ENCODE data around the gene NTSR1. TPM values are rescaled to one million over a fixed set of nuclear protein-coding genes. Genes with fewer than 3 reads are reported as not detected.

NTSR1 gene
- polyA plus RNA-seq, 1 donor from 2014 or later, result 0.05 TPM

- Histone ChIP-seq H3K4me2 (ENCODE audit: low read length) (no peak overlapping the region), H3K27ac (ENCODE audit: low read length) (no peak overlapping the region), H3K4me3 (ENCODE audit: low read length) (no peak overlapping the region), H2AFZ (ENCODE audit: low read depth, low read length) (no peak overlapping the region), H3K27me3 (ENCODE audit: insufficient read depth, low read depth, low read length) (no peaks in the 10 kb centered on the region), H3K9me3 (ENCODE audit: low read length) (no peaks in the 10 kb centered on the region), H3F3A (ENCODE audit: insufficient read depth, low read length, poor library complexity, severe bottlenecking) (no peaks in the 10 kb centered on the region), H3K9ac (ENCODE audit: low read length) (no peak overlapping the region), H3K36me3 (ENCODE audit: insufficient read depth, low read length) (no peaks in the 10 kb centered on the region), H3K79me2 (replicated peaks; ENCODE audit: insufficient read depth, low read length) (no peaks in the 10 kb centered on the region), H3K9me2 (ENCODE audit: insufficient read depth, low read length) (no peaks in the 10 kb centered on the region), H4K20me1 (ENCODE audit: insufficient read depth) (no peaks in the 10 kb centered on the region)
- TF ChIP-seq TAF1 (IDR thresholded peaks at IDR 0.05; ENCODE audit: low read depth) (no peak), REST (IDR thresholded peaks at IDR 0.05; ENCODE audit: borderline replicate concordance) (no peak), POLR2AphosphoS5 (IDR thresholded peaks at IDR 0.05) (no peak), EP300 (conservative IDR thresholded peaks at IDR 0.05; ENCODE audit: poor library complexity, severe bottlenecking) (no peak), MXI1 (conservative IDR thresholded peaks at IDR 0.05; ENCODE audit: poor library complexity, severe bottlenecking) (no peak), SMC3 (conservative IDR thresholded peaks at IDR 0.05; ENCODE audit: poor library complexity) (no peak), CTCF (IDR thresholded peaks at IDR 0.05; ENCODE audit: poor library complexity, severe bottlenecking) (no peak), RAD21 (conservative IDR thresholded peaks at IDR 0.05) (no peak), EZH2 (IDR thresholded peaks at IDR 0.05; ENCODE audit: borderline replicate concordance, insufficient read depth, low read length, poor library complexity, severe bottlenecking) (no peak)
These were observed 11.6 kb upstream of the NTSR1 start for GRCh38 chr20:62696989-62697388.

DNA sequence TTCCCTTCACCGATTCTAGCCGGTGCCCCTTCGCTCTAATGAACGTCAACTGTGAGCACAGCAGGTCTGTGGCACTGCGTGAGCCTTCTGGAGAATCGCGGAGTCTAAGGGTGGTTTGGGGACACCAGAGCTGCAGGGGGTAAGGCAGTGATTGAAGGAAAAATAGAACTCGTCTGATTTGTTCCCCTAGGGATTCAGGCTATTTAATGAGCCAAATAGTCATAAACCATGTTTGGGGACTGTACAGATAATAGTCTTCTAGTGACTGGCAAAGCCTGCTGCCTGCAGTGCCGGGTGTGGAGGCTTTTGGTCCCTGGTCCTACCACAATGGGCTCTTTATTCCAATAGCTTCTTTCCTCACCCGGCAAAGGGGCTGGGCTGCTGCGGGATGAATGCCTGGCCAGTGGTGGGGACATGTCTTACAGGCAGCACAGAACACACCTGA lies 11.1 kb upstream of the NTSR1 start:
- TF ChIP-seq MXI1 (conservative IDR thresholded peaks at IDR 0.05; ENCODE audit: poor library complexity, severe bottlenecking) (no peak), REST (IDR thresholded peaks at IDR 0.05; ENCODE audit: borderline replicate concordance) (no peak), SMC3 (conservative IDR thresholded peaks at IDR 0.05; ENCODE audit: poor library complexity) (no peak), TAF1 (IDR thresholded peaks at IDR 0.05; ENCODE audit: low read depth) (no peak), POLR2AphosphoS5 (IDR thresholded peaks at IDR 0.05) (peak; percentile 13), EP300 (conservative IDR thresholded peaks at IDR 0.05; ENCODE audit: poor library complexity, severe bottlenecking) (no peak)
- H3K4me3 ChIP-seq (ENCODE audit: low read length), result no peak overlapping the region
- H3K27me3 ChIP-seq (ENCODE audit: insufficient read depth, low read depth, low read length), result no peaks in the 10 kb centered on the region
- H3K36me3 ChIP-seq (ENCODE audit: insufficient read depth, low read length), result no peaks in the 10 kb centered on the region
- no peak overlapping the region for H2AFZ ChIP-seq (ENCODE audit: low read depth, low read length)
- H3K9me3 ChIP-seq (ENCODE audit: low read length), result no peaks in the 10 kb centered on the region
- no peaks in the 10 kb centered on the region for H4K20me1 ChIP-seq (ENCODE audit: insufficient read depth)
- no peaks in the 10 kb centered on the region for H3K79me2 ChIP-seq (replicated peaks; ENCODE audit: insufficient read depth, low read length)
- no peak overlapping the region for H3K27ac ChIP-seq (ENCODE audit: low read length)
- H3F3A ChIP-seq (ENCODE audit: insufficient read depth, low read length, poor library complexity, severe bottlenecking), result no peaks in the 10 kb centered on the region
- H3K9me2 ChIP-seq (ENCODE audit: insufficient read depth, low read length), result no peaks in the 10 kb centered on the region
- H3K4me2 ChIP-seq (ENCODE audit: low read length), result no peak overlapping the region
- no peak overlapping the region for H3K9ac ChIP-seq (ENCODE audit: low read length)

All from neural cell (in vitro differentiated cells).